ENCODE results near the gene NAPA.

NAPA gene

GRCh38 chr19:47448360-47448727 is 66.5 kb downstream of the NAPA start:
- DNase-seq = no peak

DNA sequence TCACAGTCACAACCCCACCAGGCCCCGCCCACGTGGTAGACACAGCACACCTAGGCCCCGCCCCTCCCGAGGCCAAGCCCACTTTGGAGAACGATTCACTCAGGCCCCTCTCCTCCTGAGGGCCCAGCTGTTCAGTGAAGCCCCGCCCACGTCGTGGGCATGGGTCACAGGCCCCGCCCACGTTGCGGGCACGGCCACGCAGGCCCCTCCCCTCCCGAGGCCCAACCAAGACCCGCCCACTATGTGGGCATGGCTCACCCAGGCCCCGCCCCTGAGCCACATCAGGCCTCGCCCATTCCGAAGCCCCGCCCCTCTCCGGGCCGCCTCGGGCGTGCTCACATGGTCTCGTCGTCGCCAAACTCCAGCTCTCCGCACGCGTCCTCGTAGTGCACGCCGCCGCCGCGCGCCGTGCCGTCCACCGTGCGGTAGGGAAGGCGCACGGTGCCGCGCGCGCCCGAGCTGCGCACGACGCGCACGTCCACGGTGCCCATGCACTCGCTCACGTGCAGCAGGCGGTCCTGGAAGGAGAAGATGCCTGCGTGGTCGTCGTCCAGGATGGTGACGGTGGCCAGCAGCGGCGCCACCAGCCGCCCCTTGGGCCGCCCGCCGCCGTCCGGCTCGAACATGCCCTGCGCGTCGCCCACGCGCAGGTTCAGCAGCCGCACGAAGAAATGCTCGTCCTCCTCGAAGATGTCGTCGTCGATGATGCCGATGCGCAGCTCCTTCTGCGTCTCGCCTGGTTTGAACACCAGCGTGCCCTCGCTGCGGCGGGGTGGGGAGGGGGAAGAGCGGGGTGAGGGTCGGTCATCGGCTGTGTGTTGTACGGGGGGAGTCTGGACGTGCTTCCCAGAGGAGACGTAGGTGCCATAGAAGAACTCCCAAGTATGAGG is 67.1 kb downstream of the NAPA start:
- no peak for DNase-seq

- no peak for DNase-seq
Observed at GRCh38 chr19:47446534-47447469, 68.1 kb downstream of the NAPA start.

GRCh38 chr19:47445937-47446402 is 68.9 kb downstream of the NAPA start:
- no peak for DNase-seq

DNA sequence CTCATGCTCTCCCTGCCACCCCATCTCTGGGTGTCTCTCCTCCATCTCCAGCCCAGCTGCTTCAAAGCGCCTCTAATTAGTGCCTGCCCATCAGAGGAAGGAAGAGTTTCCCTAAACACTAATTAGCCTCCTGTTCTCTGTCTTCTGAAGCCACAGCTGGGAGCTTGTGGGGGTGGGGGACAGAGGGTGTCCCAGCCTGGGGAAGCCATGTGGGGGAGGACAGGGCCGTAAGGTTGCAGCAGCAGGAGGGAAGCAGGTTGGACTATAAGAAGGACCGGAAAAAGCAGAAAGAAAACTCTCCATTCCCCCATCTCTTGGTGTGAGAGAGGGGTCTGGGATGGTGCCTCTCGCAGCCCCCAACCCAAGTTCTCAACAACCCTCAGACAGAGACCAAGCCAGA is 69.3 kb downstream of the NAPA start:
- DNase-seq = no peak

- DNase-seq = no peak
Observed at GRCh38 chr19:47444388-47444821, 70.5 kb downstream of the NAPA start.

GRCh38 chr19:47443331-47443730 is 71.5 kb downstream of the NAPA start:
- no peak for DNase-seq

GRCh38 chr19:47438793-47439220 is 76.1 kb downstream of the NAPA start:
- no peak for DNase-seq

Data from SIG-M5 (cell line).